H1 (cell line): ENCODE data around the gene IFT81. TPM values are rescaled to one million over a fixed set of nuclear protein-coding genes. Genes with fewer than 3 reads are reported as not detected.
A peak's percentile ranks its signal among the peaks of the same experiment; 100 is the strongest.

Source experiments
- CTCF ChIA-PET: fragments of 300-600 bp; sonication (Branson Sonifier 250); formaldehyde crosslinking; loops from one replicate; lab custom pipeline; 2021; ENCODE audit not compliant: partially characterized antibody; lab: Charles Lee
- POLR2A ChIA-PET: fragments of 300-600 bp; sonication (Branson Sonifier 250); formaldehyde crosslinking; loops from one replicate; lab custom pipeline; 2021; ENCODE audit warnings: inconsistent platforms; ENCODE audit not compliant: partially characterized antibody; lab: Charles Lee
- DNase-seq, 2 experiments: peaks; one replicate each; pipeline versions ENCODE4 v3.0.0 to v3.0.0-alpha.2; 2010 to 2022; ENCODE audit warnings: low spot score in 2 of 2, low read depth in 1 of 2, mixed read lengths in 1 of 2
- FAIRE-seq: peaks from 2 replicates; lab custom pipeline; 2011; peaks lifted over from hg19 to GRCh38; lab: Jason Lieb, UNC
- H2AFZ ChIP-seq: 2 replicates; pipeline ENCODE4 v1.8.1; 2012; ENCODE audit warnings: low read length, inconsistent platforms
- H2AK5ac ChIP-seq: 2 replicates; pipeline ENCODE4 v1.6.1; 2013; ENCODE audit warnings: low read depth, low read length
- H2BK120ac ChIP-seq: replicated peaks from 2 replicates; pipeline ENCODE3; 2013; ENCODE audit warnings: low read depth, low read length, inconsistent platforms
- H2BK12ac ChIP-seq: 2 replicates; pipeline ENCODE4 v1.6.1; 2013; ENCODE audit warnings: low read depth, low read length
- H2BK15ac ChIP-seq: 2 replicates; pipeline ENCODE4 v1.6.1; 2013; ENCODE audit warnings: low read length
- H2BK20ac ChIP-seq: 2 replicates; pipeline ENCODE4 v1.6.1; 2013; ENCODE audit warnings: low read length
- H2BK5ac ChIP-seq: 2 replicates; pipeline ENCODE4 v1.6.1; 2013; ENCODE audit warnings: low read depth, low read length
- H3K14ac ChIP-seq: 2 replicates; pipeline ENCODE4 v1.6.1; 2013; ENCODE audit warnings: inconsistent platforms; ENCODE audit not compliant: insufficient read length
- H3K18ac ChIP-seq: 2 replicates; pipeline ENCODE4 v1.6.1; 2013; ENCODE audit warnings: low read length; ENCODE audit errors: extremely low read depth
- H3K23ac ChIP-seq: 2 replicates; pipeline ENCODE4 v1.6.1; 2013; ENCODE audit warnings: inconsistent platforms; ENCODE audit not compliant: insufficient read length
- H3K23me2 ChIP-seq: 2 replicates; pipeline ENCODE4 v1.6.1; 2013; ENCODE audit warnings: low read depth, low read length
- H3K27ac ChIP-seq: 2 replicates; pipeline ENCODE4 v1.6.1; 2011; ENCODE audit warnings: low read depth, low read length, inconsistent platforms
- H3K27me3 ChIP-seq, 4 experiments: replicated peaks in 1 of 4; 1 replicate in 1 of 4; 2 replicates in 3 of 4; pipeline versions ENCODE4 v1.6.1 to v1.8.1; 2011 to 2013; ENCODE audit warnings: low read length in 3 of 4, mild to moderate bottlenecking in 3 of 4, inconsistent platforms in 2 of 4, mixed read lengths in 2 of 4, moderate library complexity in 1 of 4; ENCODE audit not compliant: control insufficient read depth in 3 of 4, insufficient read depth in 3 of 4; ENCODE audit errors: extremely low read depth in 1 of 4
- H3K36me3 ChIP-seq, 4 experiments: 2 replicates each; pipeline versions ENCODE4 v1.6.1 to v1.8.1; 2011 to 2013; ENCODE audit warnings: mild to moderate bottlenecking in 4 of 4, low read length in 3 of 4, moderate library complexity in 2 of 4, control low read depth in 1 of 4, inconsistent platforms in 1 of 4; ENCODE audit not compliant: insufficient read depth in 4 of 4, control insufficient read depth in 2 of 4
- H3K4ac ChIP-seq: replicated peaks from 2 replicates; pipeline ENCODE3; 2013; ENCODE audit warnings: low read length, low read depth, mixed read lengths, inconsistent platforms; ENCODE audit not compliant: insufficient read length
- H3K4me1 ChIP-seq, 4 experiments: replicated peaks in 1 of 4; 1 replicate in 1 of 4; 2 replicates in 3 of 4; pipeline versions ENCODE4 v1.6.1 to v1.8.1; 2011 to 2013; ENCODE audit warnings: low read length in 3 of 4, inconsistent platforms in 2 of 4, mixed read lengths in 1 of 4; ENCODE audit not compliant: insufficient read depth in 4 of 4, control insufficient read depth in 3 of 4
- H3K4me2 ChIP-seq, 2 experiments: 2 replicates each; pipeline versions ENCODE4 v1.6.1 to v1.8.1; 2011 to 2013; ENCODE audit warnings: low read depth in 2 of 2, low read length in 2 of 2, control low read depth in 1 of 2, inconsistent platforms in 1 of 2, mild to moderate bottlenecking in 1 of 2; ENCODE audit not compliant: insufficient read depth in 1 of 2
- H3K4me3 ChIP-seq, 4 experiments: fragments of 200-600, 300-600 bp in 1 of 4; sonication (generic), shearing (Covaris generic), sonication (Bioruptor Twin) in 1 of 4; 2 replicates each; pipeline versions ENCODE4 v1.5.1 to v1.8.1; 2011 to 2016; ENCODE audit warnings: low read length in 4 of 4, low read depth in 3 of 4, control low read depth in 2 of 4, inconsistent platforms in 2 of 4, mild to moderate bottlenecking in 2 of 4, mixed read lengths in 1 of 4, moderate library complexity in 1 of 4; ENCODE audit not compliant: insufficient read depth in 2 of 4; ENCODE audit errors: extremely low read depth in 1 of 4
- H3K56ac ChIP-seq: replicated peaks from 2 replicates; pipeline ENCODE3; 2013; ENCODE audit warnings: low read depth, mild to moderate bottlenecking, mixed read lengths, low read length, inconsistent platforms; ENCODE audit not compliant: insufficient read length
- H3K79me1 ChIP-seq: 2 replicates; pipeline ENCODE4 v1.6.1; 2013; ENCODE audit warnings: low read depth, low read length, control low read depth
- H3K79me2 ChIP-seq, 2 experiments: 2 replicates each; pipeline versions ENCODE4 v1.6.1 to v1.8.1; 2012 to 2013; ENCODE audit warnings: low read length in 2 of 2, mild to moderate bottlenecking in 2 of 2, inconsistent platforms in 1 of 2; ENCODE audit not compliant: insufficient read depth in 2 of 2, control insufficient read depth in 1 of 2
- H3K9ac ChIP-seq, 4 experiments: replicated peaks in 1 of 4; 1 replicate in 1 of 4; 2 replicates in 3 of 4; pipeline versions ENCODE4 v1.6.1 to v1.8.1; 2011 to 2013; ENCODE audit warnings: low read depth in 3 of 4, low read length in 3 of 4, control low read depth in 2 of 4, mild to moderate bottlenecking in 2 of 4, moderate library complexity in 2 of 4, inconsistent platforms in 1 of 4; ENCODE audit errors: extremely low read depth in 1 of 4
- H3K9me3 ChIP-seq, 2 experiments: 2 replicates each; pipeline versions ENCODE4 v1.6.1 to v1.8.1; 2012 to 2013; ENCODE audit warnings: mild to moderate bottlenecking in 2 of 2, moderate library complexity in 2 of 2, control low read depth in 1 of 2, inconsistent platforms in 1 of 2, low read depth in 1 of 2, low read length in 1 of 2, mixed read lengths in 1 of 2; ENCODE audit not compliant: insufficient read depth in 2 of 2
- H4K20me1 ChIP-seq, 2 experiments: replicated peaks in 1 of 2; 2 replicates each; pipeline versions ENCODE3 to v1.8.1; 2011 to 2013; ENCODE audit warnings: inconsistent platforms in 2 of 2, low read length in 2 of 2, mild to moderate bottlenecking in 1 of 2; ENCODE audit not compliant: insufficient read depth in 2 of 2, control insufficient read depth in 1 of 2
- H4K5ac ChIP-seq: 2 replicates; pipeline ENCODE4 v1.6.1; 2013; ENCODE audit warnings: low read length, low read depth, mixed read lengths, inconsistent platforms; ENCODE audit not compliant: insufficient read length
- H4K8ac ChIP-seq: 2 replicates; pipeline ENCODE4 v1.8.0; 2013; ENCODE audit warnings: mild to moderate bottlenecking, moderate library complexity, low read length, inconsistent platforms; ENCODE audit not compliant: insufficient read depth; ENCODE audit errors: extremely low read depth
- H4K91ac ChIP-seq: replicated peaks from 2 replicates; pipeline ENCODE3; 2013; ENCODE audit warnings: low read length, mixed read lengths, inconsistent platforms; ENCODE audit not compliant: insufficient read length
- GABPA ChIP-seq: IDR thresholded peaks from 2 replicates; pipeline ENCODE4 v1.6.1; 2011; ENCODE audit warnings: mild to moderate bottlenecking, low read length, moderate library complexity, borderline replicate concordance; ENCODE audit not compliant: insufficient read depth
- SIRT6 ChIP-seq: IDR thresholded peaks from one replicate; pipeline ENCODE4 v1.7.1; 2012; ENCODE audit warnings: low read length, inconsistent platforms
- TBP ChIP-seq: IDR thresholded peaks from 2 replicates; pipeline ENCODE4 v1.6.1; 2011; ENCODE audit warnings: low read depth, low read length, improper control_type of control experiment
- WGBS, 2 experiments: shearing (Covaris generic) in 1 of 2; methylation state at CpG; one replicate each; pipeline versions ENCODE4 v1.1.6 to v1.1.7; 2013 to 2015; ENCODE audit warnings: low lambda C conversion rate in 2 of 2, mixed read lengths in 2 of 2, inconsistent platforms in 1 of 2, low coverage in 1 of 2, missing lambda C conversion rate in 1 of 2; ENCODE audit not compliant: insufficient replicate concordance in 2 of 2, insufficient coverage in 1 of 2, insufficient read length in 1 of 2; ENCODE audit errors: extremely low coverage in 1 of 2, missing lambda C conversion rate in 1 of 2; 5-methylcytosine and 5-hydroxymethylcytosine counted together
- polyA plus RNA-seq, 7 experiments: library from polyadenylated mRNA; depleted of rRNA in 3 of 7; stranded (reverse) in 5 of 7; unstranded in 2 of 7; fragments of >200 nt in 5 of 7; fragments of 200-250 nt in 2 of 7; gene quantifications; 1 replicate in 5 of 7; 2 replicates in 1 of 7; 4 replicates in 1 of 7; pipeline versions ENCODE4 v1.2.1 to v1.2.3, GENCODE V29; 2011 to 2013; ENCODE audit warnings: missing spikeins in 2 of 7, mixed read lengths in 2 of 7
- total RNA-seq: library from RNA; stranded (reverse); fragmentation: NEBNext Ultra II Directional; extraction: Animal tissue kit (Norgen Biotek cat#: 25700); gene quantifications from 2 replicates; pipeline ENCODE4 v1.2.1, GENCODE V29; 2021
- TF ChIP-seq, protein P1 (sequence below): IDR thresholded peaks from 2 replicates; pipeline ENCODE4 v1.6.1; 2011; ENCODE audit warnings: low read length, improper control_type of control experiment

Gene IFT81
- total and polyA plus RNA-seq, 2 of the 8 experiments (the other 6 are each of a cell fraction or from before 2014, with no cell fraction given) = 4.1 to 14.5 TPM

DNA sequence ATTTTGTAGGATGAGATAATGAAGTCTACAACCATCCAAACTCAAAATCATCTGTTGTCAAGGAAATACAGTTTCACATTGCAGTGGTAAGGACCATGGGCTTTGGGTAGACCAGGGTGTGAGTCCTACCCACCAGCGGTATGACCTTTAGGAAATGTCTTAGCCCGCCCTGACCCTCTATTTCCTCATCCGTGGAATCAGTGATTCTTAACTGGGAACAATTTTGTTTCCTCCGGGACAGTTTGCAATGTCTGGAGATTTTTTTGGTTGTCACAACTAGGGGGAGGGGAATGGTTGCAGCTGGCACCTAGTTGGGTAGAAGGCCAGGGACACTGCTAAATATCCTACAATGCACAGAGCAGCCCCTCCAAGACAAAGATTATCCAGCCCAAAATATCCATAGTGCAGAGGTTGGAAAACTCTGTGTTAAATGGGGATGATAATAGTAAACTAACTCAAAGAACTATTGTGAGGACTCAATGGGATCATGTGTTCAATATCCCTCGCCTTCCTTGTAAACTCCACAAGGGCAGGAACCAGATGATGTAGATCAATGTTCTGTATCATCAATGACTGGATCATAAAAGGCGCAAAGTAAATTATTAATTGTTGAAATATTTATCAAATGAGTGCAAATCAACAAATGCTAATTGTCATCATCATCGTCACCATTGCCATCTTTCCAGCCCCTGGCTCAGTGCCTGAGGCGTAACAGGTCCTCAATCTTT lies 15.7 kb upstream of the IFT81 start:
- H4K5ac ChIP-seq = no peak overlapping the region
- no peaks in the 10 kb centered on the region for H3K79me2 ChIP-seq
- ChIA-PET CTCF (no interaction called here), POLR2A (interaction anchor here (0.8 kb wide), 1 partner anchor 10 kb away, joined by 3 read pairs; no protein-coding TSS in a partner anchor)
- no peak overlapping the region for H2BK12ac ChIP-seq
- no peak overlapping the region for H3K4me2 ChIP-seq
- H4K91ac ChIP-seq = no peak overlapping the region
- H3K9ac ChIP-seq = no peak overlapping the region
- no peak overlapping the region for H2BK120ac ChIP-seq
- peak overlapping the region; percentile 98; the same call in 1 of the 2 replicates for H2AFZ ChIP-seq
- FAIRE-seq (no peak), DNase-seq (no peak)
- 0 out of 4 replicates have a peak, but pooled peaks cover 0 to 3% of the 10 kb centered on the region in 2 experiments for H3K9me3 ChIP-seq
- no peak overlapping the region for H3K23ac ChIP-seq
- H3K23me2 ChIP-seq = no peaks in the 10 kb centered on the region
- H3K27ac ChIP-seq = no peak overlapping the region
- no peak overlapping the region for H3K14ac ChIP-seq
- no peak overlapping the region for H2AK5ac ChIP-seq
- H3K36me3 ChIP-seq = no peaks in the 10 kb centered on the region
- no peak overlapping the region for H3K4ac ChIP-seq
- no peak overlapping the region for H2BK5ac ChIP-seq
- no peak overlapping the region for H3K56ac ChIP-seq
- WGBS, 2 experiments = 94% methylated on average over 8 of the region's 8 CpGs; no CpG with 5 or more reads in 1 of the 2 experiments
- H4K20me1 ChIP-seq = no peaks in the 10 kb centered on the region
- no peaks in the 10 kb centered on the region for H3K79me1 ChIP-seq
- no peak overlapping the region for H2BK20ac ChIP-seq
- H3K4me3 ChIP-seq = no peak overlapping the region
- H3K4me1 ChIP-seq = peaks cover 0 to 4% (median under 1%) of the 10 kb centered on the region in 4 experiments; a peak in 2 of 7 replicates
- H3K18ac ChIP-seq = no peak overlapping the region
- H2BK15ac ChIP-seq = no peak overlapping the region
- H4K8ac ChIP-seq = no peak overlapping the region
- no peak for TF ChIP-seq GABPA
- no peak for TF ChIP-seq TBP
- TF ChIP-seq, protein P1, sequence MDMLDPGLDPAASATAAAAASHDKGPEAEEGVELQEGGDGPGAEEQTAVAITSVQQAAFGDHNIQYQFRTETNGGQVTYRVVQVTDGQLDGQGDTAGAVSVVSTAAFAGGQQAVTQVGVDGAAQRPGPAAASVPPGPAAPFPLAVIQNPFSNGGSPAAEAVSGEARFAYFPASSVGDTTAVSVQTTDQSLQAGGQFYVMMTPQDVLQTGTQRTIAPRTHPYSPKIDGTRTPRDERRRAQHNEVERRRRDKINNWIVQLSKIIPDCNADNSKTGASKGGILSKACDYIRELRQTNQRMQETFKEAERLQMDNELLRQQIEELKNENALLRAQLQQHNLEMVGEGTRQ = no peak
- TF ChIP-seq SIRT6 = no peak
- no peaks in the 10 kb centered on the region for H3K27me3 ChIP-seq
